GM10266 (cell line): ENCODE results near the gene BRIP1.

ENCODE experiments used
- DNase-seq: peaks from one replicate; pipeline ENCODE4 v3.0.0; 2012; ENCODE audit errors: extremely low spot score
- CTCF ChIP-seq: IDR thresholded peaks from 2 replicates; pipeline ENCODE4 v1.5.1; 2012; ENCODE audit warnings: mild to moderate bottlenecking, low read depth; ENCODE audit not compliant: control insufficient read depth, insufficient read depth; ENCODE audit errors: missing control alignments

Gene BRIP1

GRCh38 chr17:61808442-61808841, 54.9 kb downstream of the BRIP1 start:
- DNase-seq: no peak
- no peak for TF ChIP-seq CTCF

- no peak for DNase-seq
- no peak for TF ChIP-seq CTCF
These were observed 56.4 kb downstream of the BRIP1 start for GRCh38 chr17:61806936-61807335.

GRCh38 chr17:61806081-61806828, 57.1 kb downstream of the BRIP1 start:
- DNase-seq: no peak
- no peak for TF ChIP-seq CTCF

GRCh38 chr17:61805399-61805798, 57.9 kb downstream of the BRIP1 start:
- DNase-seq: no peak
- TF ChIP-seq CTCF: no peak

- no peak for TF ChIP-seq CTCF
- DNase-seq: no peak
These were observed 59.5 kb downstream of the BRIP1 start for GRCh38 chr17:61803796-61804195.

- DNase-seq: no peak
- no peak for TF ChIP-seq CTCF
These were observed 60.1 kb downstream of the BRIP1 start for GRCh38 chr17:61803216-61803615.

GRCh38 chr17:61799812-61800484, 63.4 kb downstream of the BRIP1 start:
- TF ChIP-seq CTCF: no peak
- peak; percentile 8 for DNase-seq
